GM19023 (cell line): Measurements from ENCODE around the gene TMEM164.

Source experiments
- ATAC-seq: cut with Tn5 transposase; IDR thresholded peaks from one replicate; pipeline ENCODE4 v1.9.1; 2021; ENCODE audit warnings: mild to moderate bottlenecking, moderate library complexity; ENCODE audit not compliant: unreplicated experiment

TMEM164 gene

DNA sequence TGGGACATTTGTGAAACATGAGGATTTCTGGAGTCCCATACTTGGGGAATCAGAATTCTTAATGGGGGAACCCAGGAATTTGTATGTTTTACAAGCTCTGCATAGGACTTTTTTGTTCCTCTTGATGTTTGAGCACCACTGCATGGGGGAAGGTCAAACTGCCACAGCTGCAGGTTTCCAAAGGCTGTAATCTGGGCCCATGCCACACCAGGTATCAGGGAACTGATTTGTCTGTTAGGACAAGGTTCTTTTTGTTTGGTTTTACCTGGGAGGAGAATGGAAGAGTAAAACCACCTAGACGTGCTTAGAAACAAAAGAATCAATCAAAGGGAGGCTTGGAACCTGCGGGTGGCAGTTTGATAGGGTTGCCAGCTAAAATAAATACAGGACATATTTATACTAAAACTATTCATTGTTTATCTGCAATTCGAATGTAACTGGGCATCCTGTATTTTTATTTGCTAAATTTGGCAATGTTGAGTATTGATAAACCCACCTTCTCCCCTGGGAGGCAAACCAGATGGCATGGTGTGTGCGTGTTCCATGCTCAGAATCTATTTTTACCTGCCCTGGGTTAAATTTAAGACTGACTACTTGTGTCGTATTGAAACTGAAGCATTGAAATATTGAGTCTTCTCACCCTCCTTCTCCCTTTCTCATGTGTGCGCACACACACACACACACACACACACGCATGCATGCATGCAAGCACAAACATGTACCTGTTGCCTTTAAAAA is 63.7 kb downstream of the TMEM164 start:
- no peak for ATAC-seq

DNA sequence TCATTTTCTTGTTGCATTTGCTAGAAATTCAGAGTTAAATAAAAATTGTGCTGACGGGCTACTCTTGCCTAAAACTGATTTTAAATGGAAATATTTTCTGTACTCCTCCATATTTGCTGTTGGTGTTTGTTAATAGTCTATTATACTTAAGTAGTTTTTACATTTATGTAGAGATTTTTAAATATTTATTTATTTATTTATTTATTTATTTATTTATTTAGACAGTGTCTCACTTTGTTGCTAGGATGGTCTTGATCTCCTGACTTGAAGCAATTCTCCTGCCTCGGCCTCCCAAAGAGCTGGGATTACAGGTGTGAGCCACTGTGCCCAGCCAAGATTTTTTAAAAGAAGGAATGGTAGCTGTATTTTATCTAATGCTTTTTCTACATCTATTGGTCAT is 68.1 kb downstream of the TMEM164 start:
- no peak for ATAC-seq

DNA sequence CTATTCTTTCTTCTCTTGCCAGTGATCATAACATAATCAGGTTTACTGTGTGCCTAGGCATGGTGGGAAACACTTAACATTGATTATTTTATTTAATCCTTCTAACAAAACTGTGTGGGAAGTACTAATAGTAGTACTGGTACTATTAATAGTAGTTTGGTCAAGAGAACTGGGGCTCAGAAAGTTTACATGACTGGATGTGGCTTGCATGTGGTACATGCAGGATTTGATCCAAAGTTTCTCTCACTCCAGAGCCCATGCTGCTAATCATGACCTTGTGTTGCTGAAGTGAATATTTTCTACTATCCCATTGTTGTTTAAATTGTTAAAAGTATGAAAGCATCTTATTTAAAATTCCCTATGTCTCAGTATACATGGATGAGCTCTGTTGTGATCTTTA is 78.4 kb downstream of the TMEM164 start:
- no peak for ATAC-seq

DNA sequence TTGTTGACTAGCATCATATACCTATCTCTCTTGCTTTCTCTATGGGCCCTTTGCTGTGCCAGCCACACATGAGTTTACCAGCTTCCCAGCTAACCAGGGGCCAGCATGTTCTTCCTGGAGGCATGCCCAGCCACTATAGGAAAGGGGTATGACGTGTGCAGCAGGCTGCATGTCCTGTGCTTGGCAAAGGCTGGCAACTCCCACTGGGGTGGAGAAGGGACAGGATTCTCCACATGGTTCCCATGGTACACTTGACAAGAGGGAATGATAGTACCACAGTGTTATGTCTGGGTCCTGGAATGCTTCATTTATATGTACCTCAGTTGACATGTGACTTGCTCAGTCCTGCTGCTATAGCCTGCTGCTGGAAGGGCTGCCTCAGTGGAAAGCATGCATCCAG is 78.8 kb downstream of the TMEM164 start:
- no peak for ATAC-seq

DNA sequence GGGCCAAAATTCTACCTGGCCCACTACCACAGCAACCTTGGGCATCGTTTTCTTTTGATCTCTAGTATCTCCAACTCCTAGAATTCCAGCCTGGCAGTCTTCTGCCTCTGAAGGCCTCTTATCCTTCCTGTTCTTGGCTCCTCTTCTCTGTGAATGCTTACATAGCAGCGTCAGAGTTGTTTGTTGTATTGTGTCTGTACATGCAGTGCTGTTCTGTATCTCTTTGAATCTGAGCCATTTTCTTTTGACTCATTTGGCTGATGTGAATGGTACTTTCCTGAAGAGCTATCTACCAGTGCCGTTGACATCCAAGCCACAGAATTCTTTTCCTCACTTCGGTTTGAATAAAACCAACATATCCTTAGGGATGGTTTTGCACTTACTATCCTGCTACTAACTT is 79.2 kb downstream of the TMEM164 start:
- no peak for ATAC-seq

DNA sequence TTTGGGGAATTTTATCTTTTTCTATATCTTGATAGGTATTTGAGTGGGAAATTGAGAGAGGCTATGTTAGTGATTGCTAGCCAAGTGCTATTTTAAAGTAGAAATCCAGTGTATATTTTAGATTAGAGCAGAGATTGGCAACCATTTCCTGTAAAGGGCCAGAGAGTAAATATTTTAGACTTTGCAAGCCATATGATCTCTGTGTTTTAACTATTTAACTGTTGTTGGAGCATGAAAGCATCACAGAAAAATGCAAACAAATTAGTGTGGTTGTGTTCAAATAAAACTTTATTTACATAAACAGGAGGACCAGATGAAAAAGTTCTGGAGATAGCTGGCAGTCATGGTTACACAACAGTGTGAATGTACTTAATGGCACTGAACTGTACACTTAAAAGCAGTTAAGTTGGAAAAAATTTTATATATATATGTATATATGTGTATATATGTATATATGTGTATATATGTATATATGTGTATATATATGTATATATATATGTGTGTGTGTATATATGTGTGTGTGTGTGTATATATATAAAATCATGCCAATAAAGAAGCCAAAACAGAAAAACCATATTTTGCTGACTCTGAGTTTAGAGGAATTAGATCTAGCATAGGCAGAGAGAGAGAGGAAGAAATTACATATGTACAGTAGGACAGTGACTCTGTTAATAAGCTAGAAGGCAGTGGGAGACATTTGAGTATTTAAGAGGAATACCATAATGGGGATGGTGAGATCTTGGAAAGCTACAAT is 83.4 kb downstream of the TMEM164 start:
- no peak for ATAC-seq

DNA sequence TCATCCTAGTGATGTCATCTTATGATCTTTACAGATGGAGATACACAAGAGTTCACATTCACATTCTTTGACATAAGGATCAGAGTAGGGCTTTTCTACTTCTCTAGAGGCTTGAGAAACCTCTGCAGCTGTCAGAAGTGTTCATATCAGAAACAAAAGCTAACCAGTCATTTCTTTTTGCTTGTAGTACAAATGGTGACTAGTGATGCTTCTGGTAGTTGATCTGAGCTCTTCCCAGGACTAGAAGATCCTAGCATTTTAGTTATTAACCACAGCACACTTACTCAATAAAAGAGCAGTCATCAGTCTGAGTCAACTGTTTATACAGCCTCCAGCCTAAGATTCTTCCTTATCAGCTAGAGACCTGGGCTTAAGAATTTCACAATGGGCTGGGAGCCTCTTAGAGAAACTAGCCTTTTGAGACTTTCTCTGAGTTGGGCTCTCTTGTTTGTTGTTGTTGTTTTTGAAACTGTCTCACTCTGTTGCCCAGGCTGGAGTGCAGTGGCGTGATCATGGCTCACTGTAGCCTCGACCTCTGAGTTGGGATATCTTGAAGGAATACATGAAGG is 84.1 kb downstream of the TMEM164 start:
- ATAC-seq = no peak

DNA sequence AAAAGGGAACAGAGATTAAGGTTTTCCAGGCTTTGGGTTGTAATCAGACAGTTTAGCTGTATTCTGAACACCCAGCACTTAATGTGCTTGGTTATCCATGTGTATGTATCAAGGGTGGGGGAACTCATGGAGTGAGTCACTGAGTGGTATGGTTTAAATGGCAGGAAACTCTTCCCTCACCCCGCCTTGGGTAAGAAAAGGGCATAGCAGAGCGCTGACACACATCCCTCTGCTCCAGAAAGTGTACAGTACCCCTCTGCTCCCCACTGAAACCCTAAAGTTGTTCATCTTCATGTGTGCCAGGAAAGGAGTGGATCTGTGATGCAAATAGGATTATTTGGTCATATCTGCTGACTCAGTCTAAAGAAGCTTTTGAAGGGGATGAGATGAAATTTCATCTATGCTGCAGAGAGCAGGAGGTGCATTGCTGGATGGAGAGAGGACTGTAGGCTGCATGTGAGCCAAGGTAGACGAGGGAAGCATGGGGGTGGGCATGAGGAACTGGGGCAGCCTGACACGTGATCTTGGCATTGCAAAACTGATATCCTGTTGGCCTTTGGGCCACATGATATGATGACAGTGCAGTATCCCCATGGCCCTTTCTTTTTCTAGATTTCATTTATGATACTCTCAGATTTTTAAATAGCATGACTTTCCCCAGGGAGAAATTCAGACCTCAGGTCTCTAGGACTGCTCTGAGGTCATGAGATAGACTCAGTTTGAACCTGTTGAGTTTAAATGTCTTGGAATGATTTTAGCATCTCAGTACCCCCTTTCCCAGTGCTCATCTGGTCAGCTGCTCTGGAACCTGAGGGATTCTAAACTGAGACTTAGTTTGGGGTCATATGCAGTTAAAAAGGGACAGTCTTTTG is 84.8 kb downstream of the TMEM164 start:
- no peak for ATAC-seq

DNA sequence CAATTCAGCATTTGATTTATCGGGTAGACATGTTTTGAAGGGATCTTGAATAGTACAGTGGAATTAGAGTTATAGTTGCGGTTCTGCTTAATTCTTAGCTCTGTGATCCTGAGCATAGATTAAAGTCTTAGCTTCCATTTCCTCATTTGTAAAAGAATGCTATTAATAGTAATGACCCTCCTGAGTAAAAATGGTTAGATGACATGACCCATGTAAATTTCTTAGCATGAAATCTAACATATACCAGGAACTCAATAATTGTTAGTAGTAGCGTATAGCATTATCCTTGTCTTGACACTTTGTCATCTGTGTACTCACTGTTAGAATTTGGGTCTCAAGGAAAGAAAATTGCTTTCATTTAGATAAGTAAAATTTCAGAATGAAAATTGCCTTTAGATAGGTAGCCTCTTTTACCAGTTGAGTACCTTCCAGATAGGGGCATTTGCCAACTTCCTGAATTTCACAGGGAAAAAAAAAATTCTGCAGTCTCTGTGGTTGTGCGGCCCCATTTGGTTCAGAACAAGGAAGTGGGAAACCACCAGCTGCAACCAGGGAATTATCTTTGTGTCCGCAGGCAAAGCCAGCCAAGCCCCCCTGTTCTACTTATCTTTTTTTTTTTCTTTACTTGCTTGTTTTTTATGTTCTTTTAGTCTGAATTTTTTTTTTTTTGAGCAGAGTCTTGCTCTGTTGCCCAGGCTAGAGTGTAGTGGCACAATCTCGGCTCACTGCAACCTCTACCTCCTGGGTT is 86.9 kb downstream of the TMEM164 start:
- ATAC-seq = no peak

DNA sequence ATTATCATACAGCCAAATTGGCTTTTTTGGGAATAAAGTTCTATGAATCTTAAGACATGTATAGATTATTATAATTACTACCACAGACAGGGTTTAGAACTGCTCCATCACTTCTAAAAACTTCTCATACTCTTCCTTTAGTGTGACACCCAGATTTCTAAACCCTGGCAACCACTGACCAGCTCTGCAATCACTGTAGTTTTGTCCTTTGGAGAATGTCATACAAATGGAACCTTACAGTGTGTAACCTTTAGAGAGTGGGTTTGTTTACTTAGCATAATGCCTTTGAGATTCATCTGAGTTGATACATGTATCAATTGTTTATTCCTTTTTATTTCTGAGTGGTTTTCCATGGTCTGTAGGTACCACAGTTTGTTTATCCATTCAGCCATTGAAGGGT is 95.0 kb downstream of the TMEM164 start:
- no peak for ATAC-seq

DNA sequence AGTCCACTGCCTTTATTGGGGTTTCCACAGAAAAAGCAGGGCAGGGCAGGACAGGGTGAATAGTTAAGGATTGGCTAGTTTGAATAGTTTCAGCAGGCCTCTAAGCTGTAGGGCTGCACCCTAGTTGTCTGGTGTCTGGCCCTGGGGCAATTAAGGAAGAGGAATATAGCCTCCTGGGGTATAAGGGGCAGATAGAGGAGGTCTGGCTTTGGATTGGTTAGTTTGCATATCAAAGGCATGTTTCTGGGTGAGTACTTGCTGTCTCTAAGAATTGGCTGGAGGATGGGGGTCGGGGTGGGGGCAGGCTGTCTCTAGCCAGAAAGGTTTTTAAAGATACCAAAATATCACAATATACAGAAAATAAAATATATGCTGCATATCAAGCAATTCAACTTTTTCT is 100.4 kb downstream of the TMEM164 start:
- no peak for ATAC-seq

DNA sequence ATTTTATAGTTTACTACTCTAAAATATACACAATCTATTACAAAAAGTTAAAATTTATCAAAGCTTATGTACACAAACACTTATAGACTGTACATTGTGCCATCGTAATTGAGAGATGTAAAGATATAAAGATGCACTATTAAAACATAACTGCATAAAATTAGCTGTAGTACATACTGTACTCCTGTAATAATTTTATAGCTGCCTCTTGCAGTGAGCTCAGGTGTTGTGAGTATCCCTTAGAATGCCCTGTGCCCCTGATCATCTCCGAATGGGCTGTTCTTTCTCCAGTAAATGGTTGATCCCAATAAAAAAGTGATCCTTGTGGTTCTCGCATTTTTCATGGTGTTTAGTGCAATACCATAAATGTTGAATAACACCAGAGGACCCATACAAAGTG is 101.2 kb downstream of the TMEM164 start:
- ATAC-seq = no peak

DNA sequence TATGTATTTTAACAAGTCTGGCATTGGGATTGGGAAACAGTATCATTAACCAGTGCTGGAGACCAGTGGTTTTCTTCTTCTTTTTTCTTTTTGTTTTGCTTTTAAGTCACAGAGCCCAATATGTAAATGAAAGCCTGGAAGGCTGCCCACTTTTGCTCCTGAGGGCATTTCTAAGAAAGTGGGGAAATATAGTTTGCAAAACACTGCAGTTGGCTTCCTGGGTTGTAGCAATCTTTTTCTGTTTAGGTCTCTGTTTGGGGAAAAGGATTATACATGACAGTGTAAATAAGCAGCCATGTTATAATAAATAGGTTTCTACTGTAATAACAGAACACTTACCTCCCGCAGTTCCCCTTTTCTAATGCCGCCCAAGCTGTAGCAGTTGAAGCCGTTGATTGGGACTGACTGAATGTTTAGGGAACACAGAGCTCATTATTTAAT is 105.5 kb downstream of the TMEM164 start:
- no peak for ATAC-seq

DNA sequence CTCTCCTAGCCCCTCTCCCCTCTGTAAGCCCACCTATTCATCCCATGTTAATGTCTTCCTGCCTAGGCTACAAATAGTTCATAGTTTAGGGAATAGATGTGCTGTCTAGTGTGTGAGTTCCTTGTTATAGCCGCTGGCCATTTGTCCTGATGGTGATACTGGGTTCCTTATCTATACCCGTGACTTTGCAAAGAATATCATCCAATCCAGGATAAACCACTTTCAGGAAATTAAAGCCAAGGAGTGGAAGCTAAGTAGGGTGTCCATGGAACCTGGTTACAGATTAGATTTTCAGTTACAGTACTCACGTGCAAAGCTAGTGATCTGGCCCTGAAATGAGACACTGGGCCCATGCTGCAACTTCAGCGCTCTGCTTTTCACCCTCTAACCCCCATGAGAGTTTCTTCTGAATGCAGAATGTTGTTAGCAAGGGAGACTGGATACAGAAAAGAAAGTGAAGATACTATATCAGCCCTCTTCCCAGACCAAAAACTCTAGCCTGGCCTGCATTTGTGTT is 111.4 kb downstream of the TMEM164 start:
- ATAC-seq = no peak

DNA sequence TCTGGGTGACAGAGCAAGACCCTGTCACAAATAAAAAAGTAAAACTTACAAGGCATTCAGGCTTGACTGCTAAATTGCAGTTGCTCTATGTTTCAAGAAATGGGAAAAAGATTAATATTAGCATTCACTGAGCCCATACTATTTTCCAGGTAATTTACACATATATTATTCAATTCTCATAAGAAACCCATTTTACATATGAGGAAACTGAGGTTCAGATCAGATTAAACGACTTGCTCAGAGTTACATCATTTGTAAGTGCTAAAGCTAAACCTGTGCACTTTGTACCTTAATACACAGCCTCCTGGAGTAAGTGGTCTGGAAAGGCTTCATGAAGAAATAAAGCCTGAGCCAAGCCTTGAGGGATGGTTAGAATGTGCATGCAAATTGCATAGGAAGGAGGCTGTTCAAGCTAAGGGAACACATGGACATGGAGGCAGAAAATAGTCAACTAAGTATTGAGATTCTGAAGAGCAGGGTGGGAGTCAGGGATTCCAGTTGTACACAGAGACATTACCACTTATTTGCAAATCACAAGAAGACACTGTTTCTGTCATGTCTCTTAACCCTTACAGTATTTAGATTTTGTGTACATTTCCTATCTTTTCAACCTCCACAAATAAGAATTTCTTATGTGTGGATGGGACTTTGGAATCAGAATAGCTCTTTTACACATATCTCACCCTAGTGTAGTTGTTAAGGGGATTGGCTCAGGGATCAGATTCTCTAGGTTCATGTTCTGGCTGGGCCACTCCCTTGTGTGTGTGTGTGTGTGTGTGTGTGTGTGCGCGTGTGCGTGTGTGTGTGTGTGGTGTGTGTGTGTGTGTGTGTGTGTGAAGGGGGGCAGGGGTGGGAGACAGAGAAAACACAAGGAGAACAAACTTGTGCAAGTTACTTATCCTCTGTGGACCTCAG is 113.4 kb downstream of the TMEM164 start:
- no peak for ATAC-seq

DNA sequence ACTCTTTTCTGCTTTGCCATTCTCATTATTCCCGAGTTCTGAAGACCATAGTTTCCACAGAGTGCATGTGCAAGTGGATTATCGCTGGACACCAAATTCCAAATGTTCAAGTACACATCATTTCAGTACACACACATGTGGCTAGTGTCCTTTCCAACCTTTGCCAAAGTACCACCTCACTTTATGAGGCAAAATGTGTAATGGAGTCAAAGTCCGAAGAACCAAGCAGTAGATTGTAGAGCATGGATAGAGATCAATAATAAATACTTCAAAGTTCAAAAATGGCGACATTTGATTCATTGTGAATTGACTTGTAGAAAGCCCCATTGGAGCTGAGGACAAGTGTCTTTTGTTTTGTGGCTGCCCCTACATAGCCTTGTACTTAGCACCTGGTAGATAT is 115.6 kb downstream of the TMEM164 start:
- ATAC-seq = no peak

DNA sequence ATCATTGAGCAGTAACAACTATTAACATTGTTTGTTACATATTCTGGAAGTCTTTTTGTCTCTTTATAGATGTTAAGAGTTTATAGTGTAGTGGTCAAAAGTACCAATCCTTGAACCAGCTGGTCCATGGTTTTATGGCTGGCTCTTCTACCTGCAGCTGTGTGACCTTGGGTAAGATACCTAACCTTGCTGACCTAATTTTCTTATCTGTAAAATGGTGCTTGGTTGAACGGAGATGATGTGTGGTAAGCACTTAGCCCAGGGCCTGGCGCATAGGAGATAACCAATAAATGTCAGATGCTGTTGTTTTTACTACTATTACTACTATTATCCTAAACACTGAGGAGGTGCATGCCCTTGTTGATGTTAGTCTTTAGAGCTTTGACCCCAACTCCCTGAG is 116.6 kb downstream of the TMEM164 start:
- ATAC-seq = no peak

DNA sequence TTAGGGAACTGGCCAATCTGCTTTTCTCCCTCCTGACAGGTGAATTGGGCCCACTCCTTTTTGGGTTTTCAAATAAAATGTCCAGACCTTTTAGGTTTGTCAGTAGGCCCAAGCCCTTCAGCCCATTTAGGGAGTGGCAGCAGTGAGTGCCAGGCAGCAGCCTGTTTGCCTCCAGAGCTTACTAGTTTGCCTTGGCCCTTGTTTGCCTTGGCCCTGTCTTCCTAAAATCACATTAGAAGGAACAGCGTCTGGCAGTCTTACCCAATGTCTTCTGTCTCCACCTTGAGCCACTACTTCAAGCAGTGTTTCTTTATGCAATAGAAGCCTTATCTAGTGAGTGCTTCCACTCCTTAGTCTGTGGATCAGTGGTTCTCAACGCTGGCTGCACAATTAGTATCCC is 117.1 kb downstream of the TMEM164 start:
- ATAC-seq = no peak

DNA sequence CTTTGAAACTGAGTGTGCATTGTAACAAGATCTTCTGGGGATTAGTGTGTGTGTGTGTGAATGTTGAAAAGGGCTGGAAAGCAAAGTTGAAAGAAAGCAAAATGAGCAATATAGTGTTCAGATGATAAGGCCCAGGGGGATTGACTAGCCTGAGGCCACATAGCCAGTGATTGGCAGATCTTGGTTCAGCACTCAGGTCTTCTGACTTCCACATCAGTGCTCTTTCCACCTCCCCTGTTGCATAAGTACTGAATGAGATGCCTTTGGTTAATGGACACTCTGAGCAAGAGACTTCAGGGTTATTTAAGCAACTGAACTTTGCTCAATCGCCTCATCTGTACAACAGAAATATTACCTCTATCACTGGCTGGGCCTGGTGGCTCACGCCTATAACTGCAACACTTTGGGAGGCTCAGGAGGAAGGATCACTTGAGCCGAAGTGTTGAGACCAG is 120.4 kb downstream of the TMEM164 start:
- ATAC-seq = no peak
